ENCODE data around the gene TMEM176B.

The TMEM176B gene

DNA sequence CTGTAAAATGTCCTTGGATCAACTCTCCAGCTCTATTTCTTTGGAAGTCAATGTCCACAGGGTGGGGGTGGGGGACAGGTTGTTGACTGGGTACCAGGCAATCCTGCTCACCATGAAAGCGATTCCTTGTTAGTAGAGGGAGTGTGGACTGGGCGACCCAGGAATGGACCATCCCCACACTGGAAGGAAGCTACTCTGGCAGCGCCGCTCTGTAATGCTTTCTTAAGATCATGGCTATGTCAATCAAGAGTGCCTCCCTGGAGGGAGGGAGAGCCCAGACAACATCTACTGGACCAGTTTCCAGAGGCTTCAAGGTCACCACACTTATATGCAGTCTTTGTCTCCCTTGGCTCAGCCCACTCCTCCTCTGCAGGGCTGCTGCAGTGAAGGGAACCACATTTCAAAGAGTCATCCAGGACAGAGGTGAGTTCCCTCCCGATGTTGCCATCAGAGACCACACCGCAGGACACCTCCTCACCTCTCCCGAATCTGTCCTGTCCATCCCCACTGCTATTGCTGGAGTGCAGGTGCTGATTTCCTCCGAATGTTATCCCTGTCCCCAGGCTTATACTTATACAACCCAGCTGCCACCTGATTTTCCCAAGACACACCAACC is 56.0 kb downstream of the TMEM176B start:
- DNase-seq (ENCODE audit: low read depth, low spot score), result no peak
- TF ChIP-seq, protein P1, sequence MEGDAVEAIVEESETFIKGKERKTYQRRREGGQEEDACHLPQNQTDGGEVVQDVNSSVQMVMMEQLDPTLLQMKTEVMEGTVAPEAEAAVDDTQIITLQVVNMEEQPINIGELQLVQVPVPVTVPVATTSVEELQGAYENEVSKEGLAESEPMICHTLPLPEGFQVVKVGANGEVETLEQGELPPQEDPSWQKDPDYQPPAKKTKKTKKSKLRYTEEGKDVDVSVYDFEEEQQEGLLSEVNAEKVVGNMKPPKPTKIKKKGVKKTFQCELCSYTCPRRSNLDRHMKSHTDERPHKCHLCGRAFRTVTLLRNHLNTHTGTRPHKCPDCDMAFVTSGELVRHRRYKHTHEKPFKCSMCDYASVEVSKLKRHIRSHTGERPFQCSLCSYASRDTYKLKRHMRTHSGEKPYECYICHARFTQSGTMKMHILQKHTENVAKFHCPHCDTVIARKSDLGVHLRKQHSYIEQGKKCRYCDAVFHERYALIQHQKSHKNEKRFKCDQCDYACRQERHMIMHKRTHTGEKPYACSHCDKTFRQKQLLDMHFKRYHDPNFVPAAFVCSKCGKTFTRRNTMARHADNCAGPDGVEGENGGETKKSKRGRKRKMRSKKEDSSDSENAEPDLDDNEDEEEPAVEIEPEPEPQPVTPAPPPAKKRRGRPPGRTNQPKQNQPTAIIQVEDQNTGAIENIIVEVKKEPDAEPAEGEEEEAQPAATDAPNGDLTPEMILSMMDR (IDR thresholded peaks at IDR 0.05; ENCODE audit: insufficient read depth, low read length, missing control alignments), result no peak
- ChIA-PET POLR2A (no interaction called here), CTCF (no interaction called here)
- H3K4me3 ChIP-seq (ENCODE audit: low read depth, low read length), result no peak overlapping the region

DNA sequence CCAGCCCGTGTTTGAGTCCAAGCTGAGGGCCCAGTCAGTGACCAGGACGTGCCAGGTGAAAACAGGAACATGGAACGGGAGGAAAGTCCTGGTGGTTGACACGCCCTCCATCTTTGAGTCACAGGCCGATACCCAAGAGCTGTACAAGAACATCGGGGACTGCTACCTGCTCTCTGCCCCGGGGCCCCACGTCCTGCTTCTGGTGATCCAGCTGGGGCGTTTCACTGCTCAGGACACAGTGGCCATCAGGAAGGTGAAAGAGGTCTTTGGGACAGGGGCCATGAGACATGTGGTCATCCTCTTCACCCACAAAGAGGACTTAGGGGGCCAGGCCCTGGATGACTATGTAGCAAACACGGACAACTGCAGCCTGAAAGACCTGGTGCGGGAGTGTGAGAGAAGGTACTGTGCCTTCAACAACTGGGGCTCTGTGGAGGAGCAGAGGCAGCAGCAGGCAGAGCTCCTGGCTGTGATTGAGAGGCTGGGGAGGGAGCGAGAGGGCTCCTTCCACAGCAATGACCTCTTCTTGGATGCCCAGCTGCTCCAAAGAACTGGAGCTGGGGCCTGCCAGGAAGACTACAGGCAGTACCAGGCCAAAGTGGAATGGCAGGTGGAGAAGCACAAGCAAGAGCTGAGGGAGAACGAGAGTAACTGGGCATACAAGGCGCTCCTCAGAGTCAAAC is 57.7 kb downstream of the TMEM176B start:
- POLR2A ChIA-PET, result no interaction called here
- CTCF ChIA-PET, result no interaction called here
- H3K4me3 ChIP-seq (ENCODE audit: low read depth, low read length), result no peak overlapping the region
- TF ChIP-seq, protein P1 (IDR thresholded peaks at IDR 0.05; ENCODE audit: insufficient read depth, low read length, missing control alignments), result no peak
- no peak for DNase-seq (ENCODE audit: low read depth, low spot score)

All from AG04449 (cell line).